HepG2 (cell line): ENCODE data around the gene FANCE.

ENCODE experiments used
- AGO1 ChIP-seq: fragments of 200-400 bp; formaldehyde crosslinking; IDR thresholded peaks from 2 replicates; pipeline ENCODE4 v1.6.1; 2017; ENCODE audit warnings: mild to moderate bottlenecking, low read depth, low read length, moderate library complexity; ENCODE audit not compliant: poor library complexity, severe bottlenecking
- CAMTA2 ChIP-seq: sonication (generic); formaldehyde crosslinking; IDR thresholded peaks from 2 replicates; pipeline ENCODE4 v1.4.0; 2020; ENCODE audit warnings: mild to moderate bottlenecking, missing genetic modification reagents, borderline replicate concordance
- CTCF ChIP-seq: sonication (generic); formaldehyde crosslinking; IDR thresholded peaks from 2 replicates; pipeline ENCODE4 v1.5.0; 2020; ENCODE audit warnings: mild to moderate bottlenecking, missing genetic modification reagents, moderate library complexity
- E2F5 ChIP-seq: sonication (generic); formaldehyde crosslinking; conservative IDR thresholded peaks from 2 replicates; pipeline ENCODE4 v1.4.0; 2020; ENCODE audit warnings: missing genetic modification reagents
- POLR2A ChIP-seq, 2 experiments: IDR thresholded peaks; 2 replicates each; pipeline ENCODE4 v1.6.1; 2011; ENCODE audit warnings: low read depth in 2 of 2, low read length in 2 of 2, mild to moderate bottlenecking in 1 of 2, moderate library complexity in 1 of 2; ENCODE audit not compliant: insufficient read depth in 1 of 2
- REST ChIP-seq, 2 experiments: IDR thresholded peaks; 2 replicates each; pipeline ENCODE4 v1.6.1; 2011 to 2012; ENCODE audit warnings: low read length in 2 of 2, borderline replicate concordance in 1 of 2, low read depth in 1 of 2, mild to moderate bottlenecking in 1 of 2, moderate library complexity in 1 of 2
- SMAD9 ChIP-seq: sonication (generic); formaldehyde crosslinking; IDR thresholded peaks from 2 replicates; pipeline ENCODE4 v1.5.1; 2020; ENCODE audit warnings: mild to moderate bottlenecking, missing genetic modification reagents
- THYN1 ChIP-seq: sonication (generic); formaldehyde crosslinking; IDR thresholded peaks from 2 replicates; pipeline ENCODE4 v1.8.1; 2023; ENCODE audit warnings: low read depth, mild to moderate bottlenecking, moderate library complexity, missing genetic modification reagents, borderline replicate concordance
- ZNF264 ChIP-seq: sonication (generic); formaldehyde crosslinking; IDR thresholded peaks from 2 replicates; pipeline ENCODE4 v1.4.0; 2020; ENCODE audit warnings: missing genetic modification reagents
- ZNF543 ChIP-seq: sonication (generic); formaldehyde crosslinking; IDR thresholded peaks from 2 replicates; pipeline ENCODE4 v1.4.0; 2020; ENCODE audit warnings: mild to moderate bottlenecking, missing genetic modification reagents
- ZNF562 ChIP-seq: sonication (generic); formaldehyde crosslinking; IDR thresholded peaks from 2 replicates; pipeline ENCODE4 v1.8.0; 2022; ENCODE audit warnings: missing genetic modification reagents, borderline replicate concordance
- ZNF563 ChIP-seq: sonication (generic); formaldehyde crosslinking; IDR thresholded peaks from 2 replicates; pipeline ENCODE4 v1.8.0; 2022; ENCODE audit warnings: mild to moderate bottlenecking, moderate library complexity, missing genetic modification reagents

GRCh38 chr6:35483062-35483461, 30.9 kb downstream of the FANCE start:
- TF ChIP-seq CTCF (CRISPR knock-in tag) (no peak), CAMTA2 (CRISPR knock-in tag) (no peak), ZNF543 (CRISPR knock-in tag) (no peak), ZNF264 (no peak), SMAD9 (CRISPR knock-in tag) (no peak), THYN1 (CRISPR knock-in tag) (no peak), REST (IDR thresholded peaks at IDR 0.05; ENCODE audit: borderline replicate concordance in 1 of 2, low read depth in 1 of 2, low read length in 2 of 2) (no peak), AGO1 (no peak), E2F5 (CRISPR knock-in tag) (no peak), ZNF563 (no peak), POLR2A (IDR thresholded peaks at IDR 0.05; ENCODE audit: insufficient read depth in 1 of 2, low read depth in 2 of 2, low read length in 2 of 2) (no peak), ZNF562 (no peak)
